H7 (cell line): Measurements from ENCODE around the gene ACTL10. TPM values are rescaled to one million over a fixed set of nuclear protein-coding genes. Genes with fewer than 3 reads are reported as not detected.
A peak's percentile ranks its signal among the peaks of the same experiment; 100 is the strongest.
"Not testable (repeated sequence)": the region's sequence is repeated elsewhere in the genome, so short reads cannot be mapped to it uniquely, and the experiment has no call there.

Source experiments
- DNase-seq: peaks from one replicate; pipeline ENCODE4 v3.0.0; 2012
- H3K27me3 ChIP-seq: 2 replicates; pipeline ENCODE4 v1.6.0; 2011; ENCODE audit warnings: mild to moderate bottlenecking, low read length; ENCODE audit not compliant: control insufficient read depth, insufficient read depth
- H3K36me3 ChIP-seq: replicated peaks from 2 replicates; pipeline ENCODE4 v1.5.1; 2011; ENCODE audit warnings: low read length; ENCODE audit not compliant: control insufficient read depth, insufficient read depth
- H3K4me3 ChIP-seq: 2 replicates; pipeline ENCODE4 v1.5.1; 2011; ENCODE audit warnings: low read depth, mild to moderate bottlenecking, control low read depth, low read length, moderate library complexity; ENCODE audit not compliant: insufficient read depth
- total RNA-seq: library from RNA; depleted of rRNA; stranded (reverse); fragments of >200 nt; shearing (Covaris generic); gene quantifications from 2 replicates; pipeline ENCODE4 v1.2.3, GENCODE V29; 2014; rRNA removed

The ACTL10 gene
- 1.3 and 1.4 TPM in 2 replicates for total RNA-seq

GRCh38 chr20:33666293-33667244 lies at the start of gene ACTL10:
TSS of gene ACTL10 (plus strand) at chr20:33666943. CDS start at chr20:33667498, 555 bp downstream.
- DNase-seq, result peak; percentile 95
- Histone ChIP-seq H3K4me3 (peak within 1 kb of the TSS; percentile 44), H3K36me3 (peaks cover 4% of the 10 kb centered on the region), H3K27me3 (peaks cover 4% of the 10 kb centered on the region; the same call in 1 of the 2 replicates)

GRCh38 chr20:33621717-33622400 lies 44.9 kb upstream of the ACTL10 start:
- no peaks in the 10 kb centered on the region for H3K27me3 ChIP-seq
- H3K36me3 ChIP-seq, result peaks cover 11% of the 10 kb centered on the region
- no peak overlapping the region for H3K4me3 ChIP-seq
- no peak for DNase-seq

- no peak overlapping the region for H3K4me3 ChIP-seq
- no peak for DNase-seq
- no peaks in the 10 kb centered on the region for H3K27me3 ChIP-seq
- peaks cover 12% of the 10 kb centered on the region for H3K36me3 ChIP-seq
These were observed 43.9 kb upstream of the ACTL10 start for GRCh38 chr20:33622705-33623365.

GRCh38 chr20:33624399-33624798 lies 42.3 kb upstream of the ACTL10 start:
- H3K36me3 ChIP-seq, result peaks cover 14% of the 10 kb centered on the region
- no peak for DNase-seq
- H3K4me3 ChIP-seq, result no peak overlapping the region
- H3K27me3 ChIP-seq, result no peaks in the 10 kb centered on the region

- H3K27me3 ChIP-seq, result no peaks in the 10 kb centered on the region
- peaks cover 20% of the 10 kb centered on the region for H3K36me3 ChIP-seq
- H3K4me3 ChIP-seq, result no peak overlapping the region
- no peak for DNase-seq
These were observed 40.6 kb upstream of the ACTL10 start for GRCh38 chr20:33626190-33626589.

- H3K4me3 ChIP-seq, result no peak overlapping the region
- no peak for DNase-seq
- H3K27me3 ChIP-seq, result no peaks in the 10 kb centered on the region
- H3K36me3 ChIP-seq, result peaks cover 20% of the 10 kb centered on the region
These were observed 39.0 kb upstream of the ACTL10 start for GRCh38 chr20:33627577-33628216.

- no peak for DNase-seq
- Histone ChIP-seq H3K36me3 (peaks cover 15% of the 10 kb centered on the region), H3K4me3 (no peak overlapping the region), H3K27me3 (no peaks in the 10 kb centered on the region)
These were observed 37.2 kb upstream of the ACTL10 start for GRCh38 chr20:33629533-33629932.

- peaks cover 11% of the 10 kb centered on the region for H3K36me3 ChIP-seq
- no peak for DNase-seq
- H3K4me3 ChIP-seq, result no peak overlapping the region
- no peaks in the 10 kb centered on the region for H3K27me3 ChIP-seq
These were observed 36.8 kb upstream of the ACTL10 start for GRCh38 chr20:33629979-33630378.

- no peak for DNase-seq
- H3K27me3 ChIP-seq, result no peaks in the 10 kb centered on the region
- H3K36me3 ChIP-seq, result peaks cover 9% of the 10 kb centered on the region
- no peak overlapping the region for H3K4me3 ChIP-seq
These were observed 36.2 kb upstream of the ACTL10 start for GRCh38 chr20:33630507-33630906.

GRCh38 chr20:33631910-33632309 lies 34.8 kb upstream of the ACTL10 start:
- not testable (repeated sequence) for H3K27me3 ChIP-seq
- peaks cover 11% of the 10 kb centered on the region for H3K36me3 ChIP-seq

GRCh38 chr20:33635341-33635740 lies 31.4 kb upstream of the ACTL10 start:
- no peak for DNase-seq
- no peak overlapping the region for H3K4me3 ChIP-seq
- H3K27me3 ChIP-seq, result no peaks in the 10 kb centered on the region
- peaks cover 11% of the 10 kb centered on the region for H3K36me3 ChIP-seq

More at GRCh38 chr20:33631910-33632309, 34.8 kb upstream of the ACTL10 start:
- DNase-seq, H3K4me3 ChIP-seq: not testable (repeated sequence)

- H3K4me3 ChIP-seq, result no peak overlapping the region
- no peak for DNase-seq
These were observed 30.0 kb upstream of the ACTL10 start for GRCh38 chr20:33636776-33637175.

GRCh38 chr20:33640287-33640686 lies 26.5 kb upstream of the ACTL10 start:
- no peak overlapping the region for H3K4me3 ChIP-seq

More at GRCh38 chr20:33636776-33637175, 30.0 kb upstream of the ACTL10 start:
- Histone ChIP-seq H3K36me3 (peaks cover 14% of the 10 kb centered on the region), H3K27me3 (no peaks in the 10 kb centered on the region)

More at GRCh38 chr20:33640287-33640686, 26.5 kb upstream of the ACTL10 start:
- H3K36me3 ChIP-seq, result peaks cover 23% of the 10 kb centered on the region
- no peak for DNase-seq
- H3K27me3 ChIP-seq, result no peaks in the 10 kb centered on the region
